Measurements from ENCODE around the gene GRM4. TPM values are rescaled to one million over a fixed set of nuclear protein-coding genes. Genes with fewer than 3 reads are reported as not detected.
A peak's percentile ranks its signal among the peaks of the same experiment; 100 is the strongest.

Gene GRM4
- total RNA-seq, 4 donors from 2014 or later: not detected

DNA sequence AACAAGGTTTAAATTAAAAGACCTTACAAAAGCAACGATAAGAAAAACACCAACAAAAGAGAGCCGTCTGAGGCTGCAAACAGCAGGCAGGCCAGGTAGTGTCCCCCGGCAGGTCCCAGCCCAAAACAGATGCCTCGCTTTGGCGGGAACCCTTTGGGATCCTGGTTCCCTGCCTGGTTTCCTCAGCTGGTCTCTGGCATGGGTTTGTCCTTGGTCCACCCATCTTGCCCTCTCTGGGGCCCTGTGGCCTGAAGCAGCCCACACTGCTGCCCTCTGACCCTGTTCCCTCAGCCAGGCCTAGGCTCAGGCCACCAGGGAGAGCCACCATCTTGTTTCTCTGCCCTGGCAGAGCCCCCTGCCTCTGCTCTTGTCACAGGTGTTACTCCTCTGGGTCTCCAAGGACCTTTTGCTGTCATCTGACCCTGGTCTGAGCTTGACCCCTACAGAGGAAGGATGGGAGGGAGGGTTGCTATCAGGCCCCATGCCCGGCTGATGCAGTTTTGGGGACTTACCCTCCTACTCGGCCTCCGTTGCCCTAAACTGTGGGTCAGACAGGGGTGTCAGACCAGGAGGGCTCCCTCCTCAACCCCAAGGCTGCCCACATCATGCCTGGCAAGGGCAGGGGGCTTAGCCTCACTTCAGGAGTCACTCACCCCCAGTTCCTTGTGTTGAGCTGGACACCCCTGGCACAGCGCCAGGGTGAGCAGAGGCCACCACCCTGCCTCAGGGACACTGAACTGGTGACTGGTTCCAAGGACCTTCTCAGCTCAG lies 30.6 kb upstream of the GRM4 start:
- H3K36me3 ChIP-seq: no peaks in the 10 kb centered on the region
- no peak overlapping the region for H3K27ac ChIP-seq
- peak; percentile 50 to 59 for DNase-seq (ENCODE audit: low spot score in 2 of 2)
- H3K4me3 ChIP-seq: no peak overlapping the region
- 85% methylated on average over 6 of the region's 9 CpGs for WGBS
- no peaks in the 10 kb centered on the region for H3K9me3 ChIP-seq
- TF ChIP-seq POLR2AphosphoS5 (IDR thresholded peaks at IDR 0.05) (no peak), POLR2A (IDR thresholded peaks at IDR 0.05) (no peak), EP300 (IDR thresholded peaks at IDR 0.05) (no peak)
- TF ChIP-seq, protein P1, sequence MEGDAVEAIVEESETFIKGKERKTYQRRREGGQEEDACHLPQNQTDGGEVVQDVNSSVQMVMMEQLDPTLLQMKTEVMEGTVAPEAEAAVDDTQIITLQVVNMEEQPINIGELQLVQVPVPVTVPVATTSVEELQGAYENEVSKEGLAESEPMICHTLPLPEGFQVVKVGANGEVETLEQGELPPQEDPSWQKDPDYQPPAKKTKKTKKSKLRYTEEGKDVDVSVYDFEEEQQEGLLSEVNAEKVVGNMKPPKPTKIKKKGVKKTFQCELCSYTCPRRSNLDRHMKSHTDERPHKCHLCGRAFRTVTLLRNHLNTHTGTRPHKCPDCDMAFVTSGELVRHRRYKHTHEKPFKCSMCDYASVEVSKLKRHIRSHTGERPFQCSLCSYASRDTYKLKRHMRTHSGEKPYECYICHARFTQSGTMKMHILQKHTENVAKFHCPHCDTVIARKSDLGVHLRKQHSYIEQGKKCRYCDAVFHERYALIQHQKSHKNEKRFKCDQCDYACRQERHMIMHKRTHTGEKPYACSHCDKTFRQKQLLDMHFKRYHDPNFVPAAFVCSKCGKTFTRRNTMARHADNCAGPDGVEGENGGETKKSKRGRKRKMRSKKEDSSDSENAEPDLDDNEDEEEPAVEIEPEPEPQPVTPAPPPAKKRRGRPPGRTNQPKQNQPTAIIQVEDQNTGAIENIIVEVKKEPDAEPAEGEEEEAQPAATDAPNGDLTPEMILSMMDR (IDR thresholded peaks at IDR 0.05): no peak
- no peaks in the 10 kb centered on the region for H3K27me3 ChIP-seq
- peaks cover 22% of the 10 kb centered on the region for H3K4me1 ChIP-seq

GRCh38 chr6:34174846-34175399 lies 29.0 kb upstream of the GRM4 start:
- DNase-seq (ENCODE audit: low spot score in 2 of 2): peak; percentile 31 to 49

DNA sequence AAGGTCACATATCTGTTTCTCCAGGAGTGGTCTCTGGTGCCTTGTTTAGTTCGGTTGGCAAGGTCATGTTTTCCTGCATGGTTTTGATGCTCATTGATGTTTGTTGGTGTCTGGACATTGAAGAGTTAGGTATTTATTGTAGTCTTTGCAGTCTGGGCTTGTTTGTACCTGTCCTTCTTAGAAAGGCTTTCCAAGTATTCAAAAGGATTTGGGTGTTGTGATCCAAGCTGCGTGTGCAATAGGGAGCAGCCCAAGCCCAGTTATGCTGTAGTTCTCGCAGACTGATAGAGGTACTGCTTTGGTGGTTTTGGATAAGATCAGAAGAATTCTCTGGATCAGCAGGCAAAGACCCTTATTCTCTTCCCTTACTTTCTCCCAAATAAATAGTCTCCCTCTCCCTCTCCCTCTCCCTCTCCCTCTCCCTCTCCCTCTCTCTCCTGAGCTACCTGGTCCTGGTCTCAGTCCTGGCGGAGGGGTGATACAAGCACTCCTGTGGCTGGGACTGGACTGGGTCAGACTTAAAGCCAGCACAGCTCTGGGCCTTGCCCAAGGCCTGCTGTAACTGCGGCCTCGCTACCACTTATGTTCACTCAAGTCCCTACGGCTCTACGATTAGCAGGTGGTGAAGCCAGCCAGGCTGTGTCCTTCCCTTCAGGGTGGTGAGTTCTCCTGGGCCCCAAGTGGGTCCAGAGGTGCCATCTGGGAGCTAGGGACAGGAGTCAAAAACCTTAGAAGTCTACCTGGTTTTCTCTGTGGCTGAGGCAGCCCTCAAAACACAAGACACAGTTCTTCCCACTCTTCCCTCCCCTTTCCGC lies 27.3 kb upstream of the GRM4 start:
- peaks cover 11% of the 10 kb centered on the region for H3K4me1 ChIP-seq
- no peaks in the 10 kb centered on the region for H3K9me3 ChIP-seq
- H3K36me3 ChIP-seq: no peaks in the 10 kb centered on the region
- DNase-seq (ENCODE audit: low spot score in 2 of 2): peak; percentile 51 to 60
- H3K4me3 ChIP-seq: no peak overlapping the region
- WGBS: 55% methylated on average over 8 of the region's 9 CpGs
- no peak overlapping the region for H3K27ac ChIP-seq
- H3K27me3 ChIP-seq: no peaks in the 10 kb centered on the region
- TF ChIP-seq POLR2A (IDR thresholded peaks at IDR 0.05) (no peak), EP300 (IDR thresholded peaks at IDR 0.05) (no peak), POLR2AphosphoS5 (IDR thresholded peaks at IDR 0.05) (no peak)
- TF ChIP-seq, protein P1 (IDR thresholded peaks at IDR 0.05): no peak

More at GRCh38 chr6:34174846-34175399, 29.0 kb upstream of the GRM4 start:
- WGBS: 97% methylated on average over 3 of the region's 3 CpGs
- TF ChIP-seq EP300 (IDR thresholded peaks at IDR 0.05): no peak
- TF ChIP-seq, protein P1 (IDR thresholded peaks at IDR 0.05): no peak
- TF ChIP-seq POLR2A (IDR thresholded peaks at IDR 0.05): no peak
- no peak for TF ChIP-seq POLR2AphosphoS5 (IDR thresholded peaks at IDR 0.05)
- no peaks in the 10 kb centered on the region for H3K36me3 ChIP-seq
- H3K9me3 ChIP-seq: no peaks in the 10 kb centered on the region
- H3K27me3 ChIP-seq: no peaks in the 10 kb centered on the region
- no peak overlapping the region for H3K27ac ChIP-seq
- peaks cover 22% of the 10 kb centered on the region for H3K4me1 ChIP-seq
- no peak overlapping the region for H3K4me3 ChIP-seq

DNA sequence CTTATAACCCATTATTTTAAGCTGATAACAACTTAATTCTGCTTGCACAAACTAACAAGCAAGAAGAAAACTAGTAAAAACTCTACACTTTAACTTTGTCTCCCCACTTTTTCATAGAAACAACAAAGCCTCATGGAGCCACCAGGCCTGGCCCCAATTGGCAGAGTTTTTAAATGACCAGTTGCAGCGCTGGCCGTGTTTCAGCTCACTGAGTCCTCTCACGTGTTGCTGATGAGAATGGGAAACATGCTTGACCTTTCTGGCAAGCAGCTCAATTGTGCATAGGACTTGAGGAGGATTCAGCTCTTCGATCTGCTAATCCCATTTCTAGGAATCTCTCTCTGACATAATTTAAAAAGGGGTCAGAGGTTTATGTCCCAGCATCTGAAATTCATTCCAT lies 24.5 kb upstream of the GRM4 start:
- H3K27me3 ChIP-seq: no peaks in the 10 kb centered on the region
- H3K9me3 ChIP-seq: no peaks in the 10 kb centered on the region
- no peak overlapping the region for H3K4me3 ChIP-seq
- WGBS: 84% methylated on average over 4 of the region's 4 CpGs
- DNase-seq (ENCODE audit: low spot score in 2 of 2): peak; percentile 11 to 55
- H3K27ac ChIP-seq: no peak overlapping the region
- no peak for TF ChIP-seq EP300 (IDR thresholded peaks at IDR 0.05)
- no peak for TF ChIP-seq POLR2AphosphoS5 (IDR thresholded peaks at IDR 0.05)
- TF ChIP-seq, protein P1 (IDR thresholded peaks at IDR 0.05): no peak
- TF ChIP-seq POLR2A (IDR thresholded peaks at IDR 0.05): no peak
- peaks cover 11% of the 10 kb centered on the region for H3K4me1 ChIP-seq
- no peaks in the 10 kb centered on the region for H3K36me3 ChIP-seq

- peaks cover 11% of the 10 kb centered on the region for H3K4me1 ChIP-seq
- H3K27me3 ChIP-seq: no peaks in the 10 kb centered on the region
- no peak for DNase-seq (ENCODE audit: low spot score in 2 of 2)
- H3K9me3 ChIP-seq: no peaks in the 10 kb centered on the region
- H3K27ac ChIP-seq: no peak overlapping the region
- H3K36me3 ChIP-seq: no peaks in the 10 kb centered on the region
- H3K4me3 ChIP-seq: no peak overlapping the region
- WGBS: 100% methylated on average over 1 of the region's 1 CpG
- no peak for TF ChIP-seq EP300 (IDR thresholded peaks at IDR 0.05)
- no peak for TF ChIP-seq POLR2AphosphoS5 (IDR thresholded peaks at IDR 0.05)
- no peak for TF ChIP-seq POLR2A (IDR thresholded peaks at IDR 0.05)
- TF ChIP-seq, protein P1 (IDR thresholded peaks at IDR 0.05): no peak
These were observed 24.0 kb upstream of the GRM4 start for GRCh38 chr6:34169897-34170296.
